22Rv1 (cell line): ENCODE results near the gene RAB11FIP3.
"Not testable (repeated sequence)": the region's sequence is repeated elsewhere in the genome, so short reads cannot be mapped to it uniquely, and the experiment has no call there.

Experiments
- H3K27ac ChIP-seq: fragments of 450-650 bp; 2 replicates; pipeline ENCODE4 v1.5.1; 2017
- ZFX ChIP-seq: fragments of 450-650 bp; IDR thresholded peaks from 2 replicates; pipeline ENCODE4 v1.6.1; 2017; ENCODE audit warnings: antibody characterized with exemption, borderline replicate concordance
- TF ChIP-seq, protein P1 (sequence below): fragments of 450-650 bp; IDR thresholded peaks from 2 replicates; pipeline ENCODE4 v1.5.1; 2017; ENCODE audit warnings: mild to moderate bottlenecking

The RAB11FIP3 gene

DNA sequence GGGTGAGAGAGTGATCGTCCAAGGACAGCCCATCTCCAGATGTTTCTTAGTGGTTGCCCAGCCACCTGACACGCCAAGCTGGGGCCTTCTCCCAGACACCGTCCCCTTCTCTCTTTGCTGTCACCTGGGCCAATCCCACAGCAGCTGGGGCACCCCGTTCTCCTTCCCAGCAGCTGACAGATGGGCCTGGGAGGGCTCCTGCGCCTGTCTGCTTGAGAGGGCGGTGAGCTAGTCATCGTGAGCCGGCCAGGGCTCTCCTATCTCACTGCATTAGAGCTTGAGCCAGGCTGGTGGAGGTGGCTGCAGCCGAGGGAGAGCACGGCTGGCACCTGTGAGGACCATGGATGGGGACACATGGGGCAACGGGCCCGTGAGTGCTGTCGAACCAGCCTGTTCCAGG lies 41.2 kb downstream of the RAB11FIP3 start:
- TF ChIP-seq ZFX: no peak
- TF ChIP-seq, protein P1, sequence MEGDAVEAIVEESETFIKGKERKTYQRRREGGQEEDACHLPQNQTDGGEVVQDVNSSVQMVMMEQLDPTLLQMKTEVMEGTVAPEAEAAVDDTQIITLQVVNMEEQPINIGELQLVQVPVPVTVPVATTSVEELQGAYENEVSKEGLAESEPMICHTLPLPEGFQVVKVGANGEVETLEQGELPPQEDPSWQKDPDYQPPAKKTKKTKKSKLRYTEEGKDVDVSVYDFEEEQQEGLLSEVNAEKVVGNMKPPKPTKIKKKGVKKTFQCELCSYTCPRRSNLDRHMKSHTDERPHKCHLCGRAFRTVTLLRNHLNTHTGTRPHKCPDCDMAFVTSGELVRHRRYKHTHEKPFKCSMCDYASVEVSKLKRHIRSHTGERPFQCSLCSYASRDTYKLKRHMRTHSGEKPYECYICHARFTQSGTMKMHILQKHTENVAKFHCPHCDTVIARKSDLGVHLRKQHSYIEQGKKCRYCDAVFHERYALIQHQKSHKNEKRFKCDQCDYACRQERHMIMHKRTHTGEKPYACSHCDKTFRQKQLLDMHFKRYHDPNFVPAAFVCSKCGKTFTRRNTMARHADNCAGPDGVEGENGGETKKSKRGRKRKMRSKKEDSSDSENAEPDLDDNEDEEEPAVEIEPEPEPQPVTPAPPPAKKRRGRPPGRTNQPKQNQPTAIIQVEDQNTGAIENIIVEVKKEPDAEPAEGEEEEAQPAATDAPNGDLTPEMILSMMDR: no peak
- no peak overlapping the region for H3K27ac ChIP-seq

DNA sequence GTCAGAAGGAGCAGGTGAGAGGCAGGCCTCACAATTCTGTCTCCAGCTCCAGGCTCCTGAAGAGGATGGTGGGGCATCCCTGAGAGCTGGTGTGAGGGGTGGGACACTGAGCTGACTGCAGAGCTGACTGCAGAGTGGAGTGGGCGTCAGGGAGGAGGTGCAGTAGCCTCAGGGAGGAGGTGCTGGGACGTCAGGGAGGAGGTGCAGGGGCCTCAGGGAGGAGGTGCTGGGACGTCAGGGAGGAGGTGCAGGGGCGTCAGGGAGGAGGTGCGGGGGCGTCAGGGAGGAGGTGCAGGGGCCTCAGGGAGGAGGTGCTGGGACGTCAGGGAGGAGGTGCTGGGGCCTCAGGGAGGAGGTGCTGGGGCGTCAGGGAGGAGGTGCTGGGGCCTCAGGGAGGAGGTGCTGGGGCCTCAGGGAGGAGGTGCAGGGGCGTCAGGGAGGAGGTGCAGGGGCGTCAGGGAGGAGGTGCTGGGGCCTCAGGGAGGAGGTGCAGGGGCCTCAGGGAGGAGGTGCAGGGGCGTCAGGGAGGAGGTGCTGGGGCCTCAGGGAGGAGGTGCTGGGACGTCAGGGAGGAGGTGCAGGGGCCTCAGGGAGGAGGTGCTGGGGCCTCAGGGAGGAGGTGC lies 41.9 kb downstream of the RAB11FIP3 start:
- not testable (repeated sequence) for H3K27ac ChIP-seq

DNA sequence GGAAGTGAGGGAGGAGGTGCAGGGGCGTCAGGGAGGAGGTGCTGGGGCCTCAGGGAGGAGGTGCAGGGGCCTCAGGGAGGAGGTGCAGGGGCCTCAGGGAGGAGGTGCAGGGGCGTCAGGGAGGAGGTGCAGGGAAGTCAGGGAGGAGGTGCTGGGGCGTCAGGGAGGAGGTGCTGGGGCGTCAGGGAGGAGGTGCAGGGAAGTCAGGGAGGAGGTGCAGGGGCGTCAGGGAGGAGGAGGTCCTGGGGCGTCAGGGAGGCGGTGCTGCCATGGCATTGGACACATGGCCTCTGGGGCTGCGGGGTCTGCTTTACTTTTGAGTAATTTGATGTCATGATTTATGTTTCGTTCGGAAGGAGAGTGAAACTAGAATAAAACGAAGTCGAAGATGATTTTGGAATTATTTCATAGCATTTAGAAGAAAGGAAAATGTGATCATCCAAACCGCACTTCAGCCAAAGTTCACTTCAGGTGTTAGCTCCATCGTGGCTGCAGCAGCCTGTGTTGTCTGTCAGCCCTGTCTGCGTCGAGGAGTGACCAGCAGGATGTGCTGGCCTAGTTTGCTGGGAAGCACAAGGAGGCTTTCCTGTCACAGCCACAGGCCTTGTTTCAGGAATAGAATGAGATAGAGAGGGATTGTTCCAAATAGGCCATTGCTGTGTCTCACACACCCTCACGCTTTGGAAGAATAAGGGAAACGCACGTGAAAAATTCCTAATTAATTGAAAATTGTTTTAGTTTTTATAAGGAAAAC lies 42.8 kb downstream of the RAB11FIP3 start:
- H3K27ac ChIP-seq: no peak overlapping the region
- TF ChIP-seq, protein P1: no peak
- TF ChIP-seq ZFX: no peak

DNA sequence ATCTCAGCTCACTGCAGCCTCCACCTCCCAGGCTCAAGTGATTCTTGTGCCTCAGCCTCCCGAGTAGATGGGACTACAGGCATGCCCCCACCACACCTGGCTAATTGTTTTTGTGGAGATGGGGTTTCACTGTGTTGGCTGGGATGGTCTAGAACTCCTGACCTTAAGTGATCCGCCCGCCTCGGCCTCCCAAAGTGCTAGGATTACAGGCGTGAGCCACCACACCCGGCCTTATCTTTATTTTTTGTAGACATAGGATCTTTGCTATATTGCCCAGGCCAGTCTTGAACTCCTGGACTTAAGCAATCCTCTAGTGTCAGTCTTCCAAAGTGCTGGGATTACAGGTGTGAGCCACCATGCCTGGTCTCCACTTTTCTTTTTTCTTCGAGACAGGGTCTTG lies 44.0 kb downstream of the RAB11FIP3 start:
- not testable (repeated sequence) for H3K27ac ChIP-seq

- TF ChIP-seq, protein P1: no peak
- TF ChIP-seq ZFX: no peak
- no peak overlapping the region for H3K27ac ChIP-seq
Measured at GRCh38 chr16:470418-470817, 45.0 kb downstream of the RAB11FIP3 start.

- TF ChIP-seq, protein P1: no peak
- TF ChIP-seq ZFX: no peak
- H3K27ac ChIP-seq: no peak overlapping the region
Measured at GRCh38 chr16:471353-472198, 46.1 kb downstream of the RAB11FIP3 start.

DNA sequence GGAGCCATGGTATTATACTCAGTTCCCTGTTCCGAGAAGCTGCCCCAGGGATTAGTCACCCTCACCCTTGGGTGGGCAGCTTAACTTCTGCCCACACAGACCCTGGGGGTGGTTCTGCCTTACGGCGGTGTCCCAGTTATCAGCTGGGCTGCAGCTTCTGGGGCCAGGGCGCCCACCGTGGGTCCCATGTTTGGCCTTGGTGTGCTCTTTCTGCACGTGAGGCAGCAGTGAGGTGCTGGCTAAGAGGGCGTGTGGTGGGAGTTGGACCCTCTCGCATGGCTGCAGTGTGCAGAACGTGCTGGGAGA lies 46.7 kb downstream of the RAB11FIP3 start:
- H3K27ac ChIP-seq: no peak overlapping the region
- no peak for TF ChIP-seq ZFX
- TF ChIP-seq, protein P1: no peak
